Measurements from ENCODE around the gene PCDHB4.

DNA sequence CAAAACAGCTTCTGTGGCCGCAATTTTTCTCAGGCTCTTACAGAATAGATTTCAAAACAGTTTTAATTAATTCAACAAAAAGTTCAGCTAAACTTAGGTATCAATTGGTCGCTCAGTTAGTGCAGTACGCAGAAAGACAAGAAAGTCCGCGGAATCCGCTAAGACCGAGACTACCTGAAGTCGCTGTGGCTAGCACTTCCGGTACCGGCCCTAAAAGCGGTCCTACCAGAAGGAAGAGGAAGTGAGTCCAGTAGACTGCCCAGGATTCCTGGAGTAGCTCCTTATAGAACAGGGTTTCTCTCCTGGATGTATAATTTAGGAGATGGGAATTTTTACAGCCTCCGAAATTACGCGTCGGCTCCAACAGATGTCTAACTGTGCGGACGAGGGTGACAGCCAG lies 43.8 kb upstream of the PCDHB4 start:
- TF ChIP-seq, protein P1, sequence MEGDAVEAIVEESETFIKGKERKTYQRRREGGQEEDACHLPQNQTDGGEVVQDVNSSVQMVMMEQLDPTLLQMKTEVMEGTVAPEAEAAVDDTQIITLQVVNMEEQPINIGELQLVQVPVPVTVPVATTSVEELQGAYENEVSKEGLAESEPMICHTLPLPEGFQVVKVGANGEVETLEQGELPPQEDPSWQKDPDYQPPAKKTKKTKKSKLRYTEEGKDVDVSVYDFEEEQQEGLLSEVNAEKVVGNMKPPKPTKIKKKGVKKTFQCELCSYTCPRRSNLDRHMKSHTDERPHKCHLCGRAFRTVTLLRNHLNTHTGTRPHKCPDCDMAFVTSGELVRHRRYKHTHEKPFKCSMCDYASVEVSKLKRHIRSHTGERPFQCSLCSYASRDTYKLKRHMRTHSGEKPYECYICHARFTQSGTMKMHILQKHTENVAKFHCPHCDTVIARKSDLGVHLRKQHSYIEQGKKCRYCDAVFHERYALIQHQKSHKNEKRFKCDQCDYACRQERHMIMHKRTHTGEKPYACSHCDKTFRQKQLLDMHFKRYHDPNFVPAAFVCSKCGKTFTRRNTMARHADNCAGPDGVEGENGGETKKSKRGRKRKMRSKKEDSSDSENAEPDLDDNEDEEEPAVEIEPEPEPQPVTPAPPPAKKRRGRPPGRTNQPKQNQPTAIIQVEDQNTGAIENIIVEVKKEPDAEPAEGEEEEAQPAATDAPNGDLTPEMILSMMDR (IDR thresholded peaks at IDR 0.05; ENCODE audit: low read length), result no peak
- TF ChIP-seq EZH2 (optimal IDR thresholded peaks at IDR 0.05; ENCODE audit: low read depth, low read length), result no peak
- TF ChIP-seq EZH2phosphoT487 (IDR thresholded peaks at IDR 0.05; ENCODE audit: low read length), result no peak
